GM12878 (cell line): ENCODE data around the gene GBA3. TPM values are rescaled to one million over a fixed set of nuclear protein-coding genes. Genes with fewer than 3 reads are reported as not detected.

Experiments used
- BCL11A ChIP-seq: IDR thresholded peaks from 2 replicates; pipeline ENCODE4 v1.6.1; 2011; ENCODE audit warnings: low read depth, low read length
- BMI1 ChIP-seq: fragments of 450-650 bp; IDR thresholded peaks from 2 replicates; pipeline ENCODE4 v1.6.1; 2016; ENCODE audit warnings: mild to moderate bottlenecking, moderate library complexity, borderline replicate concordance
- EP300 ChIP-seq, 2 experiments: fragments of 150-350 bp in 1 of 2; IDR thresholded peaks; 2 replicates each; pipeline ENCODE4 v1.6.1; 2011 to 2012; ENCODE audit warnings: low read depth in 2 of 2, low read length in 2 of 2, borderline replicate concordance in 1 of 2, improper control_type of control experiment in 1 of 2, inconsistent platforms in 1 of 2; ENCODE audit not compliant: control insufficient read depth in 1 of 2
- ETV6 ChIP-seq, 2 experiments: fragments of 450-650 bp in 1 of 2; IDR thresholded peaks in 1 of 2; conservative IDR thresholded peaks in 1 of 2; 2 replicates each; pipeline ENCODE4 v1.6.1; 2014; ENCODE audit warnings: antibody characterized with exemption in 1 of 2, borderline replicate concordance in 1 of 2, low read depth in 1 of 2, mild to moderate bottlenecking in 1 of 2, moderate library complexity in 1 of 2
- GABPA ChIP-seq: IDR thresholded peaks from 2 replicates; pipeline ENCODE4 v1.6.1; 2014; ENCODE audit warnings: antibody characterized with exemption, low read depth, mild to moderate bottlenecking, inconsistent platforms
- IRF4 ChIP-seq: IDR thresholded peaks from 2 replicates; pipeline ENCODE4 v1.6.1; 2011; ENCODE audit warnings: low read depth, low read length
- IRF5 ChIP-seq: fragments of 450-650 bp; IDR thresholded peaks from 2 replicates; pipeline ENCODE4 v1.6.1; 2017; ENCODE audit warnings: borderline replicate concordance
- JUNB ChIP-seq: IDR thresholded peaks from 2 replicates; pipeline ENCODE4 v1.6.1; 2016; ENCODE audit warnings: antibody characterized with exemption, mild to moderate bottlenecking
- MEF2B ChIP-seq: fragments of 450-650 bp; IDR thresholded peaks from 2 replicates; pipeline ENCODE4 v1.6.1; 2018; ENCODE audit warnings: mild to moderate bottlenecking, moderate library complexity; ENCODE audit not compliant: partially characterized antibody, poor library complexity, severe bottlenecking
- POLR2AphosphoS5 ChIP-seq: IDR thresholded peaks from 2 replicates; pipeline ENCODE4 v1.6.1; 2011; ENCODE audit warnings: mild to moderate bottlenecking, low read length, inconsistent platforms
- RFX5 ChIP-seq: IDR thresholded peaks from 2 replicates; pipeline ENCODE4 v1.6.1; 2011; ENCODE audit warnings: low read depth, low read length, improper control_type of control experiment
- RUNX3 ChIP-seq: IDR thresholded peaks from 2 replicates; pipeline ENCODE4 v1.6.1; 2012; ENCODE audit warnings: low read length, inconsistent platforms
- TAF1 ChIP-seq: IDR thresholded peaks from 2 replicates; pipeline ENCODE4 v1.6.1; 2011; ENCODE audit warnings: mild to moderate bottlenecking, low read depth, low read length, borderline replicate concordance
- TARDBP ChIP-seq: IDR thresholded peaks from 2 replicates; pipeline ENCODE4 v1.6.1; 2016; ENCODE audit warnings: borderline replicate concordance
- TCF3 ChIP-seq: IDR thresholded peaks from 2 replicates; pipeline ENCODE4 v1.6.1; 2012; ENCODE audit warnings: low read depth, mild to moderate bottlenecking, low read length, borderline replicate concordance; ENCODE audit not compliant: insufficient read depth
- TCF7 ChIP-seq: IDR thresholded peaks from 2 replicates; pipeline ENCODE4 v1.6.1; 2014; ENCODE audit warnings: antibody characterized with exemption, borderline replicate concordance
- polyA plus RNA-seq, 11 experiments: library from polyadenylated mRNA; depleted of rRNA in 4 of 11; unstranded in 6 of 11; stranded (reverse) in 5 of 11; fragments of >200 nt; fragmentation: Nextera tagmentation in 4 of 11; fragmentation: Illumina TruSeq in 1 of 11; extraction: Ambion mirVana in 4 of 11; extraction: Trizol in 1 of 11; gene quantifications; 1 replicate in 1 of 11; 2 replicates in 10 of 11; pipeline versions ENCODE4 v1.2.1 to v1.2.3, GENCODE V29; 2011 to 2016; ENCODE audit warnings: inconsistent platforms in 2 of 11, missing spikeins in 2 of 11, low read depth in 1 of 11
- total RNA-seq, 4 experiments: library from RNA; depleted of rRNA in 3 of 4; stranded (reverse); fragments of >200 nt in 3 of 4; fragmentation: Illumina TruSeq in 1 of 4; extraction: Trizol in 1 of 4; gene quantifications; 2 replicates each; pipeline versions ENCODE4 v1.2.1 to v1.2.3, GENCODE V29; 2013 to 2021
- TF ChIP-seq, protein P1 (sequence below): fragments of 450-650 bp; IDR thresholded peaks from 2 replicates; pipeline ENCODE4 v1.6.1; 2018; ENCODE audit warnings: mild to moderate bottlenecking, low read depth, moderate library complexity; ENCODE audit not compliant: partially characterized antibody
- TF ChIP-seq, protein P2 (sequence below): IDR thresholded peaks from 2 replicates; pipeline ENCODE4 v1.6.1; 2012; ENCODE audit warnings: improper control_type of control experiment, low read depth, low read length; ENCODE audit not compliant: insufficient replicate concordance

Gene GBA3
- total and polyA plus RNA-seq, 10 of the 15 experiments (the other 5 are each of a cell fraction or from before 2014, with no cell fraction given): 0.10 to 7.2 (median 0.27) TPM

- TF ChIP-seq, protein P1, sequence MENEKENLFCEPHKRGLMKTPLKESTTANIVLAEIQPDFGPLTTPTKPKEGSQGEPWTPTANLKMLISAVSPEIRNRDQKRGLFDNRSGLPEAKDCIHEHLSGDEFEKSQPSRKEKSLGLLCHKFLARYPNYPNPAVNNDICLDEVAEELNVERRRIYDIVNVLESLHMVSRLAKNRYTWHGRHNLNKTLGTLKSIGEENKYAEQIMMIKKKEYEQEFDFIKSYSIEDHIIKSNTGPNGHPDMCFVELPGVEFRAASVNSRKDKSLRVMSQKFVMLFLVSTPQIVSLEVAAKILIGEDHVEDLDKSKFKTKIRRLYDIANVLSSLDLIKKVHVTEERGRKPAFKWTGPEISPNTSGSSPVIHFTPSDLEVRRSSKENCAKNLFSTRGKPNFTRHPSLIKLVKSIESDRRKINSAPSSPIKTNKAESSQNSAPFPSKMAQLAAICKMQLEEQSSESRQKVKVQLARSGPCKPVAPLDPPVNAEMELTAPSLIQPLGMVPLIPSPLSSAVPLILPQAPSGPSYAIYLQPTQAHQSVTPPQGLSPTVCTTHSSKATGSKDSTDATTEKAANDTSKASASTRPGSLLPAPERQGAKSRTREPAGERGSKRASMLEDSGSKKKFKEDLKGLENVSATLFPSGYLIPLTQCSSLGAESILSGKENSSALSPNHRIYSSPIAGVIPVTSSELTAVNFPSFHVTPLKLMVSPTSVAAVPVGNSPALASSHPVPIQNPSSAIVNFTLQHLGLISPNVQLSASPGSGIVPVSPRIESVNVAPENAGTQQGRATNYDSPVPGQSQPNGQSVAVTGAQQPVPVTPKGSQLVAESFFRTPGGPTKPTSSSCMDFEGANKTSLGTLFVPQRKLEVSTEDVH: no peak
- TF ChIP-seq RUNX3 (peak; percentile 60), EP300 (IDR thresholded peaks at IDR 0.05; ENCODE audit: borderline replicate concordance in 1 of 2, control insufficient read depth in 1 of 2, low read depth in 2 of 2, low read length in 2 of 2) (peak; percentile 63 to 69; a peak in 2 of 4 replicates), RFX5 (no peak), GABPA (no peak), MEF2B (peak; percentile 48), TCF3 (no peak), POLR2AphosphoS5 (no peak), ETV6 (conservative IDR thresholded peaks at IDR 0.05 in 1 of 2, IDR thresholded peaks at IDR 0.05 in 1 of 2; ENCODE audit: borderline replicate concordance in 1 of 2, low read depth in 1 of 2) (no peak), IRF4 (no peak), TARDBP (no peak), IRF5 (no peak), BMI1 (0 out of 2 replicates have a peak, but pooled peaks have one; percentile 27), TAF1 (no peak), TCF7 (no peak), JUNB (no peak), BCL11A (0 out of 2 replicates have a peak, but pooled peaks have one; percentile 19)
- TF ChIP-seq, protein P2, sequence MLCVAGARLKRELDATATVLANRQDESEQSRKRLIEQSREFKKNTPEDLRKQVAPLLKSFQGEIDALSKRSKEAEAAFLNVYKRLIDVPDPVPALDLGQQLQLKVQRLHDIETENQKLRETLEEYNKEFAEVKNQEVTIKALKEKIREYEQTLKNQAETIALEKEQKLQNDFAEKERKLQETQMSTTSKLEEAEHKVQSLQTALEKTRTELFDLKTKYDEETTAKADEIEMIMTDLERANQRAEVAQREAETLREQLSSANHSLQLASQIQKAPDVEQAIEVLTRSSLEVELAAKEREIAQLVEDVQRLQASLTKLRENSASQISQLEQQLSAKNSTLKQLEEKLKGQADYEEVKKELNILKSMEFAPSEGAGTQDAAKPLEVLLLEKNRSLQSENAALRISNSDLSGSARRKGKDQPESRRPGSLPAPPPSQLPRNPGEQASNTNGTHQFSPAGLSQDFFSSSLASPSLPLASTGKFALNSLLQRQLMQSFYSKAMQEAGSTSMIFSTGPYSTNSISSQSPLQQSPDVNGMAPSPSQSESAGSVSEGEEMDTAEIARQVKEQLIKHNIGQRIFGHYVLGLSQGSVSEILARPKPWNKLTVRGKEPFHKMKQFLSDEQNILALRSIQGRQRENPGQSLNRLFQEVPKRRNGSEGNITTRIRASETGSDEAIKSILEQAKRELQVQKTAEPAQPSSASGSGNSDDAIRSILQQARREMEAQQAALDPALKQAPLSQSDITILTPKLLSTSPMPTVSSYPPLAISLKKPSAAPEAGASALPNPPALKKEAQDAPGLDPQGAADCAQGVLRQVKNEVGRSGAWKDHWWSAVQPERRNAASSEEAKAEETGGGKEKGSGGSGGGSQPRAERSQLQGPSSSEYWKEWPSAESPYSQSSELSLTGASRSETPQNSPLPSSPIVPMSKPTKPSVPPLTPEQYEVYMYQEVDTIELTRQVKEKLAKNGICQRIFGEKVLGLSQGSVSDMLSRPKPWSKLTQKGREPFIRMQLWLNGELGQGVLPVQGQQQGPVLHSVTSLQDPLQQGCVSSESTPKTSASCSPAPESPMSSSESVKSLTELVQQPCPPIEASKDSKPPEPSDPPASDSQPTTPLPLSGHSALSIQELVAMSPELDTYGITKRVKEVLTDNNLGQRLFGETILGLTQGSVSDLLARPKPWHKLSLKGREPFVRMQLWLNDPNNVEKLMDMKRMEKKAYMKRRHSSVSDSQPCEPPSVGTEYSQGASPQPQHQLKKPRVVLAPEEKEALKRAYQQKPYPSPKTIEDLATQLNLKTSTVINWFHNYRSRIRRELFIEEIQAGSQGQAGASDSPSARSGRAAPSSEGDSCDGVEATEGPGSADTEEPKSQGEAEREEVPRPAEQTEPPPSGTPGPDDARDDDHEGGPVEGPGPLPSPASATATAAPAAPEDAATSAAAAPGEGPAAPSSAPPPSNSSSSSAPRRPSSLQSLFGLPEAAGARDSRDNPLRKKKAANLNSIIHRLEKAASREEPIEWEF: no peak
Measured at GRCh38 chr4:22764183-22764582, 71.4 kb downstream of the GBA3 start (continued).
